NT2/D1 (cell line): ENCODE results near the gene TAF13.

ENCODE experiments used
- DNase-seq: peaks from one replicate; pipeline ENCODE4 v3.0.0-alpha.2; 2011; ENCODE audit warnings: low read depth, low spot score
- H3K27me3 ChIP-seq: 2 replicates; pipeline ENCODE4 v1.6.0; 2011; ENCODE audit warnings: mild to moderate bottlenecking; ENCODE audit not compliant: insufficient read length, insufficient read depth
- H3K36me3 ChIP-seq: 2 replicates; pipeline ENCODE4 v1.6.1; 2011; ENCODE audit warnings: mild to moderate bottlenecking, low read length, mixed read lengths; ENCODE audit not compliant: insufficient read depth, insufficient read length
- H3K4me1 ChIP-seq: 2 replicates; pipeline ENCODE4 v1.5.1; 2011; ENCODE audit not compliant: insufficient read depth, insufficient read length
- H3K4me3 ChIP-seq: 2 replicates; pipeline ENCODE4 v1.5.1; 2011; ENCODE audit warnings: low read depth; ENCODE audit not compliant: insufficient read length
- H3K9ac ChIP-seq: 2 replicates; pipeline ENCODE4 v1.6.0; 2011; ENCODE audit warnings: low read depth; ENCODE audit not compliant: insufficient read length
- H3K9me3 ChIP-seq: 2 replicates; pipeline ENCODE4 v1.5.1; 2011; ENCODE audit warnings: mild to moderate bottlenecking, low read length; ENCODE audit not compliant: insufficient read depth
- SUZ12 ChIP-seq: IDR thresholded peaks from 2 replicates; pipeline ENCODE4 v1.6.1; 2011; ENCODE audit not compliant: insufficient read length, insufficient read depth; ENCODE audit errors: extremely low read depth
- YY1 ChIP-seq: IDR thresholded peaks from 2 replicates; pipeline ENCODE4 v1.6.1; 2011; ENCODE audit not compliant: insufficient read length, insufficient read depth
- ZNF274 ChIP-seq: IDR thresholded peaks from 2 replicates; pipeline ENCODE4 v1.6.1; 2011; ENCODE audit warnings: mild to moderate bottlenecking, low read depth, low read length

TAF13 gene

DNA sequence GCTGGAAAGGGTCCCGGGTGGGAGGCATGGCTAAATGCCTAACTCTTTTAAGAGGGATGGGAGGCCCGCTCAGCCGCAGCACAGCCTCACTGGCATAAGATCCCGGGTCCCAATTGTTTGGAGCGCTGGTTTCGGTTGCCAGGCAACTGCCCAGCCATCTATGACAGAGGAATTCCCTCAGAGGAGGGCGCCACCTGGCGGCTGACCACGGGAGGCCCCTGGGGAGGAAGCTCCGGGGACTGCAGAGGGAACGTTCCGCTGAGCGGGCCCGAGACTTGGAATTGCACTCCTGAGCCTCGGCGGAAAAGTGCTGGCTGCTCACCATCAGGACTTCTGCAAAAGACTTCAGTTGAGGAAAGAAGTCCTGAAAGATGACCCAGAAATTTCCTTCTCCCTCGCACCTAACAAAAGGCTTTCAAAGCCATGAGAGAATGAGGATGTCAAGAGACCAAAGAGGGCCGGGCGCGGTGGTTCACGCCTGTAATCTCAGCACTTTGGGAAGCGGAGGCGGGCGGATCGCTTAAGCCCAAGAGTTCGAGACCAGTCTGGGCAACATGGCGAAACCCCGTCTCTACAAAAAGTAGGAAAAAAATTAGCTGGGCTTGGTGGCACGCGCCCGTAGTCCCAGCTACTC is 37.0 kb upstream of the TAF13 start:
- peak; percentile 97 for DNase-seq
- Histone ChIP-seq H3K9ac (no peak overlapping the region), H3K9me3 (no peaks in the 10 kb centered on the region), H3K4me3 (peak overlapping the region; percentile 41), H3K27me3 (peaks cover 67% of the 10 kb centered on the region), H3K36me3 (no peaks in the 10 kb centered on the region), H3K4me1 (peaks cover 2% of the 10 kb centered on the region)
- no peak for TF ChIP-seq YY1
- TF ChIP-seq SUZ12, result peak; percentile 21

GRCh38 chr1:109112056-109112651 is 36.4 kb upstream of the TAF13 start:
- H3K36me3 ChIP-seq, result no peaks in the 10 kb centered on the region
- no peak for TF ChIP-seq ZNF274
- TF ChIP-seq YY1, result no peak
- no peak for TF ChIP-seq SUZ12
- no peak for DNase-seq
- H3K9me3 ChIP-seq, result no peaks in the 10 kb centered on the region
- peaks cover 67% of the 10 kb centered on the region for H3K27me3 ChIP-seq
- H3K4me3 ChIP-seq, result no peak overlapping the region
- peaks cover 2% of the 10 kb centered on the region for H3K4me1 ChIP-seq
- no peak overlapping the region for H3K9ac ChIP-seq

GRCh38 chr1:109111386-109112055 is 35.7 kb upstream of the TAF13 start:
- Histone ChIP-seq H3K4me3 (no peak overlapping the region), H3K27me3 (peaks cover 67% of the 10 kb centered on the region), H3K4me1 (peaks cover 2% of the 10 kb centered on the region), H3K9ac (no peak overlapping the region), H3K9me3 (no peaks in the 10 kb centered on the region), H3K36me3 (no peaks in the 10 kb centered on the region)
- no peak for TF ChIP-seq ZNF274
- TF ChIP-seq SUZ12, result no peak
- DNase-seq, result no peak

DNA sequence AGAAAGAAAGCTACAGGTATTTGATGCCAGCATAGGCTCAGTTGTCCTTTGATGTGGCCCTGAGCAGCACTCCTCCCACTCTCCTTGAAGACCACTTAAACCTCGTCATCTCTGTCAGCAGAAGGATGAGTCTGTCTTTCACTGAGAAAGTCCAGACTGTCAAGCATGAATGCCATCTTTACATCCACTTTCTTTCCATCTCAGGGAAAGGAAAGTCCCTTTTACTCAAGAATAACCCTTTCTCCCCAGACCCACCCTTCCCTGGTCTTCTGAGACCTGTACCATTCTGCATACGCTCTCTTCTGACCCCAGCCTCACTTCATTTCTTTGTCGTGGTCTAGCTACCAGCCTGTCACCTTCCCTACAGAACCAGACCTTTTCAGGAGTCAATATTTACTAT is 34.1 kb upstream of the TAF13 start:
- no peak for DNase-seq
- H3K4me3 ChIP-seq, result no peak overlapping the region
- peaks cover 2% of the 10 kb centered on the region for H3K4me1 ChIP-seq
- H3K36me3 ChIP-seq, result no peaks in the 10 kb centered on the region
- peaks cover 53% of the 10 kb centered on the region for H3K27me3 ChIP-seq
- H3K9ac ChIP-seq, result no peak overlapping the region
- TF ChIP-seq ZNF274 (no peak), SUZ12 (no peak), YY1 (no peak)
- no peaks in the 10 kb centered on the region for H3K9me3 ChIP-seq

DNA sequence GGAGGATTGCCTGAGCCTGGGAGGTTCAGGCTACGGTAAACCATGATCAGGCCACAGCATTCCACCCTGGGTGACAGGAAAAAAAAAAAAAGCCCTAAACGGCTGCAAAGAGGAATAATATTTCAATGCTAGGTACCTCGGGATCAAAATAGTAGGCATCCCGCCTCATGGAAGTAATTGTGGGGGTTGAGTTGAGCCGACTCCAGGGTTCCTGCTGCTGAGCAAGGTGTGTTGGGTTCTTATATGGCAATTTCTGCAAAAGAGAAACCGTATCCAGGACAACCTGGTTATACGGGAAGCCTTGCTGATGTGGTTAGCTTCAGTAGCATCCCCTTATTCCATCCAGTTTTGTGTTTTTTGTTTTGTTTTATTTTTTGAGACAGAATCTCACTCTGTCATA is 32.0 kb upstream of the TAF13 start:
- TF ChIP-seq ZNF274 (no peak), SUZ12 (no peak), YY1 (no peak)
- Histone ChIP-seq H3K36me3 (no peaks in the 10 kb centered on the region), H3K4me1 (no peaks in the 10 kb centered on the region), H3K9ac (no peak overlapping the region), H3K4me3 (no peak overlapping the region), H3K9me3 (no peaks in the 10 kb centered on the region), H3K27me3 (peaks cover 32% of the 10 kb centered on the region)
- no peak for DNase-seq

DNA sequence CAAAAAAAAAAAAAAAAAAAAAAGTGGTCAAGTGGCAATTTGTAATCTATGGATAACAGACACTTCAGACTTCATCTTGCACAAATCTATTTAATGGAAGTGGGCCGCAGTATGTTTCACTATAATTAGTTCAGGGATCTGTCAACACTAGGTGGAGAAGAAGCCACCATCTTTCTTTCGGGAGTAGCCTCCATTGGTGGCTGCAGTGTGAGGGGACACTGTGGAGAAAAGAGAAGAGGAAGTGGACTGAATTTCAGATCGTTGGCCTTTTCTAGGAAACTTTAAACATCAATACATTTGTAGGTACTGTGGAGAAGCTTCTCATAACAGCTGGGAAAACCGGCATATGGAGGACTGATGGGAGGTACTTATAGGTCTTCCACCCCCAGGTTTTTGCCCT is 30.1 kb upstream of the TAF13 start:
- Histone ChIP-seq H3K4me3 (no peak overlapping the region), H3K9me3 (no peaks in the 10 kb centered on the region), H3K4me1 (no peaks in the 10 kb centered on the region), H3K9ac (no peak overlapping the region), H3K27me3 (peaks cover 13% of the 10 kb centered on the region), H3K36me3 (peaks cover 2% of the 10 kb centered on the region)
- no peak for DNase-seq
- no peak for TF ChIP-seq SUZ12
- TF ChIP-seq YY1, result no peak
- no peak for TF ChIP-seq ZNF274

DNA sequence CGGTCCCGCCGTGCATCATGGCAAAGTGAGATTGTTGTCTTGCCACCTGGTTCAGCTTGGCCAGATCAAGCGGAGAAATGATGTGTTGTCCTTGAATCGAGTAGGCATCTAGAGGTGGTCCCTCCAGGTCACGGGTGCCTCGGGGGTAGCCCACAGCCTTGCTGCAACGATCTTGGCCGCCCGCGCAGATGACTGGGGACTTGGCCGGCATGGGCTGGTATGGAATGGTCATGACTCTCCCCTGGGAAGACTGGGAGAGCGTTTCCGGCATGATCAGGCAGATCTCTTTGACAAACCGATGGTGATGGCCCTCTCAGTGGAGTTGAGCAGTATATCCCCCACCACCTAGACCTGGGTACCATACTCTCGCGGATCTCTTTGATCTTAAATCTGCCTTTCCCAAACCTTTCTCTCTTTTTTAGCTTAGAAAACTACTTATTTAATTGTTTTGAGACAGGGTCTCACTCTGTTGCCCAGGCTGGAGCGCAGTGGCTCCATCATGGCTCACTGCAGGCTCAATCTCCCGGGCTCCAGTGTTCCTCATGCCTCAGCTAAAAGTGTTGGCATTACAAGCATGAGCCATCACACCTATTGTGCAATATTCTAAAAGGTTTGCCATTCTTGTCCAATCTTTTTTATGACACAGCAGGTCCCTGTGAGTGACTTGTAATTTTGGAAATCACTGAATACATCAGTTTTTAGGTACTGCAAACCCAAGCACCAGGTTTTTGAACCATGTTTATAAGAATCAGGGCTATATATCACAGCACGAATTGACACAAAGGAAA is 28.8 kb upstream of the TAF13 start:
- Histone ChIP-seq H3K9me3 (no peaks in the 10 kb centered on the region), H3K9ac (no peak overlapping the region), H3K4me1 (no peaks in the 10 kb centered on the region), H3K4me3 (no peak overlapping the region), H3K27me3 (peaks cover under 1% of the 10 kb centered on the region), H3K36me3 (peaks cover 6% of the 10 kb centered on the region)
- no peak for DNase-seq
- TF ChIP-seq SUZ12 (no peak), ZNF274 (no peak), YY1 (no peak)
